Activated T-cell treated with anti-CD3 and anti-CD28 coated beads for 1 hour (primary cell): ENCODE measurements around the gene CENPT.
A peak's percentile ranks its signal among the peaks of the same experiment; 100 is the strongest.
"Not testable (repeated sequence)": the region's sequence is repeated elsewhere in the genome, so short reads cannot be mapped to it uniquely, and the experiment has no call there.

ENCODE experiments used
- DNase-seq: peaks from one replicate; pipeline ENCODE4 v3.0.0-alpha.2; 2020; ENCODE audit warnings: low read depth

The CENPT gene

GRCh38 chr16:67873435-67874370 is 26.2 kb upstream of the CENPT start:
- no peak for DNase-seq

GRCh38 chr16:67872631-67873434 is 25.3 kb upstream of the CENPT start, which contains the start of gene EDC4:
TSS of gene EDC4 (plus strand) at chr16:67873052. CDS start at chr16:67873262, 210 bp downstream.
- peak; percentile 81 for DNase-seq

DNA sequence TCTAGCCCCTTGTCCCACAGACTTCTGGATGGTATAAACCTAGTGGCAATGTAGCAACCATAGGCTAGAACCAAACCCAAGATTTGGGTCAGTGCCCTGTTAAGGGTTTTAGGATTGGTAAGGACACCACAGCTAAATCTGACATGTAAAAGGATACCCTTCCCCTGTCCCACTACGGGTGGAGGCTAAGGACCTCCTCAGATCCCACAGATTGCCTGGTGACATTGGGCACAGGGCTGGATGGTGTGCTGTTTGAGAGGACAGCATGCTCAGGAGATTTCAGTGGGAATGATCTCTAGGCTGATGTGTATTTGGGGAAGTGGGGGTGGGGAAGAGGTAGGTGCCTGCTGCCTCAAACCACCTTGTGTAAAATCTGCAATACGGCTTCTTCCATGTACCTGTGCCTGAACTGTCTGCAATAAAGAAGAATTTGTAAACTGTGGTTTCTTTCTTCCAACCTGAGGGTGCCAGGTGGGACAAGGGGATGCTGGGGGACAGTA is 24.7 kb upstream of the CENPT start:
- DNase-seq: no peak

DNA sequence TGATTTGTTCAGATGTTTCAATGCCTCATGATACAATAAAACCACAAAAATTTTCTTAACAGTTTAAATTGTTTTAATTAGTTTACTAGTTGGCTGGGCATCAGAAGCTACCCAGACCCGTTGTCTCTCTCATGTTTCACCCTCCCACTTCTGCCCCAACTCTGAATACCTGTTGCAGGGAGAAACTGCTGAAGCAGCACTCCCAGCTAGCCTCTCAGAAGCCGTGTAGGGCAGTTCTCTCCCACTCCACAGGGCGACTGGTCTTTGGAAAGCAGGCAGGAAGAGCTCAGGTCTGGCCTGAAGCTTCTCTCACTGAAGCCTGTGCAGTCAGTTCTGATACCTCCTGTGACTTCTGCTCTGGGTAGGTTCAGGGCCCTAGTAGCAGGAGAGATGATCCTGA is 23.8 kb upstream of the CENPT start:
- no peak for DNase-seq

DNA sequence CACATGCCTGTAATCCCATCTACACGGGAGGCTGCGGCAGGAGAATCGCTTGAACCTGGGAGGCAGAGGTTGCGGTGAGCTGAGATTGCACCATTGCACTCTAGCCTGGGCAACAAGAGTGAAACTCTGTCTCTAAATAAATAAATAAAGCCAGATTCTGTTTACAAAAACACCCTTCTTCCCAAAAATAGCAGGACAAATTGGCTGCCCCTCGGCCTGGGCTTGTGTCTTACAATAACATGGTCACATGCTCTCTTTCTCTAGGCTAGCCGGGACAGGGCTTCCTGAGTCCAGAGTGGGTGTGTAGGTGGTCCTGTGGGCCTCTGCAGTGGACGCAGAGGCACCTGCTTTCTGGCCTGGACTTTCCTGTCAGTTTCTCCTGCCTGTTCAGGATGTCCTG is 22.2 kb upstream of the CENPT start:
- no peak for DNase-seq

DNA sequence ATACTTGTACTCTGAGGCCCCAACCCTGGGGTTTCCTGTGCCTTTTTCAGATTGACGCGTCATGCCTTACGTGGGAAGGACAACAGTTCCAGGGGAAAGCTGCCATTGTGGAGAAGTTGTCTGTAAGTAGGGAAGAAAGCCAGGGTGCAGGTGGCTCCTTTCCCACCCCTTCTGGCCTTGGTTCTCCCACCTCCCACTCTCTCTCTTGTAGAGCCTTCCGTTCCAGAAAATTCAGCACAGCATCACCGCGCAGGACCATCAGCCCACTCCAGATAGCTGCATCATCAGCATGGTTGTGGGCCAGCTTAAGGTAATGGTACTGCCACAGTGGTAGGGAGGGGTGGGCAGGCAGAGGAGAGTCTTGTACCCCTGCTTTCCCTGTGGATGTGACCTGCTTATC is 20.8 kb upstream of the CENPT start:
- no peak for DNase-seq

- no peak for DNase-seq
Observed at GRCh38 chr16:67865318-67865717, 17.8 kb upstream of the CENPT start.

DNA sequence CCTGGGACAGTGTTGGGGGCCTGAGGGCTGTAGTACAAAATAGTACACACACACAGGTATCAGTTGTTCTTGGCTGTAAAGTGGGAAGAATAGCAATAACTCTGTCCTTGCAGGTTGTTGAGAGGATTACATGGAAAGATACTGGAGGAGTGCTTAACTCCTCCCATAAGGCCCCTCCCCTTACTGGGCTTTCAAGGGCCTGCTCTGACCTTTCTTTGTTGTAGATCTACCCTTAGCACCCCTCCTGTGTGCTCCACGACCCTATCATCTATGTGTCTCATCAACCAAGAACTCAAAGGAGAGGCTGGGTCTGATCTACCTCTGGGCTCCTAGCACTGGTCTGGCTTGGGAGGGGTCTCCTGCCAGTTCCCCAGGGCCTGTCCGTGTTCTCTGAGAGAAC is 17.1 kb upstream of the CENPT start:
- no peak for DNase-seq

GRCh38 chr16:67864044-67864443 is 16.6 kb upstream of the CENPT start:
- DNase-seq: not testable (repeated sequence)

- DNase-seq: no peak
Observed at GRCh38 chr16:67862623-67863583, 15.4 kb upstream of the CENPT start.

DNA sequence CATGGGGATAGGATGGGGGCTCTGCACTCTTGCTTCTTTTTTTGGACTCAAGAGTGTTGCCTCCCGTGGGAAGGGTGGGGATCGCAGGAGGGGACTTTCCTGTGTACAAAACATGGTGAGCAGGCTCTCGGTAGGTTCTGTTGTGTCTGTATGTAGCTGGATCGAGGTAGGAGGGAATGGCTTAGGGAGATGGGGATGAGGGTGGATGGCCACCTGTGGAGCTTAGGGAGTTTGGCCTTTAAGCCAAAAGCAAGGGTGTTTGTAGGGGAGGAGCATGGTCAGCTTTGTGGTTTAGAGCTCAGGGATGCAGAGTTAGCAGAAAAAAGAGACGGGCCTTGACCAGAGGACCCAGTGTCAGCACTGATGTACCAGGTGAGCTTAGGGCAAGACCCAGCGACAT is 14.4 kb upstream of the CENPT start:
- DNase-seq: no peak

DNA sequence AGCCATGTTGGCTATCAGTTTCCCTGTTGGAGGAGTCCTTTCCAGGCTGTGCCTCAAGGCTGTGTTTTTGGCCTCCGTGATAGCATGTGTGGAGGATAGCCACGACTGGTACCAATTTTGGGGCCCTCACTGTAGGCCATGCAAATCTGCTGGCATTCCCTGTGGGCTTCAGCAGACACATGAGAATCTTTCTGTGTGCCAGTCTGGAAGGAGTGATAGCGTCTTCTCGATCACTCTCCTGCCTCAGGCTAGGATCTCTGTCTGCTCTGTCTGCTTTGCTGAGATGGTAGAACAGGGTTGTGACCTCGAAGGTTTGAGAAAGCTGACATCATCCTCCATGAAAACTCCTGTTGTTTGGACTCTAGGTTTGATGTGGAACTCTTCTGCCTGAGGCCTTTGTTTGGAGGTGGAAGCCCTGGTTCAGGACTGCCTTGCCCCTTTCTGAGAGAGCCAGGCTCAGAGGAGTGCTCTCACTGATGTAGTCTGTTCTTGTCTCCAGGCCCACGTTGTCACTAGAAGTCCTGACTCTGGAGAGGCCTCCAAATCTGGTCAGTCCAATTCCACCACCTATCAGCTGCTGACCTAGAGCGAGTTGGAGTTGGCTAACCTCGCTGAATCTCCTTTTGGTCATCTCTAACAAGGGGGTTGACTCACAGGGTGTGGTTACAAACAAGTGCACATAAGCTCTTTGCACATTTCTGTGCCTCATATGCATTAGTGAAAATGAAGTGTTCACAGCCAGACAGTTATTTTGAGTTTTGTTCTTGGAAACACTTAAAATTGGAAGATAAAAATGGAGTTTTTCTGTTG is 13.3 kb upstream of the CENPT start:
- no peak for DNase-seq

DNA sequence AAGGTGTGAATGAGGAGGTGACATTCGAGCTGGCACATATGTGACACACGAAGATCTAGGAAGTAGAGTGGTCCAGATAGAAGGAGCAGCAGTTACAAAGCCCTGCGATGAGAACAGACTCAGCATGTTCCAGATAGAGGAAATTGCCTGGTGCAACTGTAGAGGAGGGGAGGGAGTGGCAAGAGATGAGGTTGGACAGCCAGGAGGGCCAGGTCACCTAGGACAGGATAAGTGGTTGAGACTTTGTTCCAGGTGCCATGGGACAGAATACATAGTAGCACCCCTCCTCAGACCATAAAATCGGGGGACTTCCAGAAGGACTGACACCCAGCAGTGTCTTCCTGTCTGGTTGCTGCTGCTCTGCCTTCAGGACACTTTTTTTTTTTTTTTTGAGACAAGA is 11.0 kb upstream of the CENPT start:
- DNase-seq: no peak

GRCh38 chr16:67857547-67858233 is 10.2 kb upstream of the CENPT start:
- peak; percentile 9 for DNase-seq

DNA sequence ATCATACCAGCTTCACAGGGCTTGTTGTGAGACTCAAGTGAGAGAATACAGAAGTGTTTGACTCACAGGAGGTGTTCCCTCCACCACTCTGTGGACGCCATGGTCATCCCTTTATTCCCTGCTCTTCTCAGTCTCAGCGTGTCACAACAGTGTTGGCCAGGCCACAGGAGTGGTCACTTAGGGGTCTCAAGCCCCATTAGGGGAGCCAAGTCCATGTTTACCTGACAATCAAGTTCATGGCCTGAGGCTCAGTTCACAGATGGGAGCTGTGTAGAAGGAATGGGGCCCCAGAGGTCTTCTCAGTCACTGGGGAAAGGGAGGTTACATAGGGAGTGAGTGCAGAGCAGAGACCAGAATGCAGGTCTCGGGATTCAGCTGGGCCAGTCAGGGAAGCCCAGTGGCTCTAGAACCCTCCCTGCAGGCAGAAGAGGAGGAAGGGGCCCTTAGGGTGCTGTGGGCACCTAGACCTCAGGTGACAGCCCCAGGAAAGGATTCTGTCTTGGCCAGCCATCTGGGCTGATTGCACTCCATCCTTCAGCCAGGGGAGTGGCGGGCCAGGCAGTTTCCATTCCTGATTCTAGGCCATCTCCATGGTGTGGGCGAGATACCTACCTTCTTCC is 9.5 kb upstream of the CENPT start:
- no peak for DNase-seq

DNA sequence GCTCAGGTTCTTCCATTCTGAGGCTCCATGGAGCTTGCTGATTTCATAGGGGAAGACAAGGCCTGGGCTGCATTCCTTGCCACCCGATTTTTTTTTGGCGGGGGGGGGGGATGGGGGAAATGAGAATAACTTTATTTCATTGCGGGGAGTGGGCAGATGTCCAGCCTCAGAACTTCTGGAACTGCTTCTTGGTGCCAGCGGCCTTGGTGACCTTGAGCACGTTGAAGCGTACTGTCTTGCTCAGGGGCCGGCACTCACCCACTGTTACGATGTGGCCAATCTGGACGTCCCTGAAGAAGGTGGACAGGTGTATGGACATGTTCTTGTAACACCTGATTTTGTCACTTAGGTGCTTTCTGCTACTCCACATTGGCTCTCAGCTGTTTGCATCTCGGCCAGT is 8.3 kb upstream of the CENPT start:
- no peak for DNase-seq

DNA sequence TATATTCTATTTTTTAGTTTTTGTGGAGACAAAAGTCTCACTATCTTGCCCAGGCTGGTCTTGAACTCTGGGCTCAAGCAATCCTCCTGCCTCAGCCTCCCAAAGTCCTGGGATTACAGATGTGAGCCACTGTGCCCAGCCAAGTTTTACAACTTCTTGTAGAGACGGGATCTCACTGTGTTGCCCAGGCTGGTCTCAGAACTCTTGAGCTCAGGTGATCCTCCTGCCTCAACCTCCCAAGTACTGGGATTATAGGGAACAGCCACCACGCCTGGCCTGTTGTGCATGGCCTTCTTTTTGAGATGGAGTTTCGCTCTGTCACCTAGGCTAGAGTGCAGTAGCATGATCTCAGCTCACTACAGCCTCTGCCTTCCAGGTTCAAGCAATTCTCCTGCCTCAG is 6.2 kb upstream of the CENPT start:
- DNase-seq: no peak

GRCh38 chr16:67848118-67848517 is 625 bp upstream of the CENPT start:
- no peak for DNase-seq

DNA sequence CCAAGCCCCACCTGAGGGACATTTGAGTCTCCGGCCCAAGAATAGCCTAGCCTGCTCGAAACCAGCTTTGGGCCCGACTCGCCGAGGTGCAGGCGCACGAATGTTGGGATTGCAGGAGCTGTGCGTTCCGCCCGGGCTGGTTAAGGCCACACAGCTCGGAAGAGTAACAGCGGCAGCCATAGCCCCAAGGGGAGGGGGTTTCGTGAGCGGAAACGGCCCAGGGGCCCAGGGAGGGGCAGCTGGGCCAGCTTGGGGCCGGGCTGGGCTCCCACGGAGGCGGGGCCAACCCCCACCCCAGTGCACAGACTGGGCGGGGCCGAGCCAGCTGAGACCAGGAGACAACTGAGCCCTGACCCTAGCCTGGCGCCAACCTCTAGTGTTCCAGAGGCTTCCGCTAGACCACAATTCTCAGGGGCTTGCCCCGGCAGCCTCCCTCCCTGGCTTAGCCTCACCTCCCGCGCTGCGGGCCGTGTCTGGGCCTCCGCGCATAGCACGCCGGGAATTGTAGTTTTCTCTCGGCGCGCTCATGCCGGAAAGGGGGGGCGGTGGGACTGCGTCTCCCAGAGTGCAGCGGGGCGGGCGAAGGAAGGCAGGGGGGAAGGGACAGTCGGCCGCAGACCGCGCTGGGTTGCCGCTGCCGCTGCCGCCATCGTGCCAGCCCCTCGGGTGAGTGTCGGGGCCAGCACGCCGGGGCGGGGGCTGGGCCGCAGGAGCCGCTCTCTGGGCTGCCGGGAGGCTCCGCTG is 1.0 kb downstream of the CENPT start, which contains the start of gene NUTF2:
NUTF2 (plus strand) TSS at position 614 of the 744 bp plus-strand sequence. CDS start 18,198 bp downstream, outside the sequence.
- peak; percentile 91 for DNase-seq
